ENCODE results near the gene ARID3B. TPM values are rescaled to one million over a fixed set of nuclear protein-coding genes. Genes with fewer than 3 reads are reported as not detected.

The ARID3B gene
- total RNA-seq, 4 donors from 2014 or later = 3.6 to 6.8 (median 6.7) TPM

GRCh38 chr15:74613089-74613952 is 72.3 kb downstream of the ARID3B start:
- Histone ChIP-seq H3K27ac (replicated peaks in 1 of 4) (peak overlapping the region in 3 of 4 donors; percentile 97 to 100 (median 98)), H3K9me3 (no peaks in the 10 kb centered on the region), H3K36me3 (peaks cover 0 to 5% (median 0%) of the 10 kb centered on the region in 4 donors), H3K27me3 (no peaks in the 10 kb centered on the region), H3K4me1 (peaks cover 31 to 41% (median 35%) of the 10 kb centered on the region in 4 donors), H3K4me3 (no peak overlapping the region)
- intact Hi-C loops (cut with DNase I) = loop anchor here (5.0 kb wide), 1 partner anchor 151 kb away; the partner anchor contains the start of gene UBL7
- no peak for DNase-seq (ENCODE audit: extremely low spot score)
- TF ChIP-seq POLR2A (IDR thresholded peaks at IDR 0.05; ENCODE audit: low read depth) = no peak
- no peak for TF ChIP-seq EP300 (IDR thresholded peaks at IDR 0.05)
- no peak for TF ChIP-seq CTCF (IDR thresholded peaks at IDR 0.05)
- WGBS = 82% methylated on average over 5 of the region's 6 CpGs

DNA sequence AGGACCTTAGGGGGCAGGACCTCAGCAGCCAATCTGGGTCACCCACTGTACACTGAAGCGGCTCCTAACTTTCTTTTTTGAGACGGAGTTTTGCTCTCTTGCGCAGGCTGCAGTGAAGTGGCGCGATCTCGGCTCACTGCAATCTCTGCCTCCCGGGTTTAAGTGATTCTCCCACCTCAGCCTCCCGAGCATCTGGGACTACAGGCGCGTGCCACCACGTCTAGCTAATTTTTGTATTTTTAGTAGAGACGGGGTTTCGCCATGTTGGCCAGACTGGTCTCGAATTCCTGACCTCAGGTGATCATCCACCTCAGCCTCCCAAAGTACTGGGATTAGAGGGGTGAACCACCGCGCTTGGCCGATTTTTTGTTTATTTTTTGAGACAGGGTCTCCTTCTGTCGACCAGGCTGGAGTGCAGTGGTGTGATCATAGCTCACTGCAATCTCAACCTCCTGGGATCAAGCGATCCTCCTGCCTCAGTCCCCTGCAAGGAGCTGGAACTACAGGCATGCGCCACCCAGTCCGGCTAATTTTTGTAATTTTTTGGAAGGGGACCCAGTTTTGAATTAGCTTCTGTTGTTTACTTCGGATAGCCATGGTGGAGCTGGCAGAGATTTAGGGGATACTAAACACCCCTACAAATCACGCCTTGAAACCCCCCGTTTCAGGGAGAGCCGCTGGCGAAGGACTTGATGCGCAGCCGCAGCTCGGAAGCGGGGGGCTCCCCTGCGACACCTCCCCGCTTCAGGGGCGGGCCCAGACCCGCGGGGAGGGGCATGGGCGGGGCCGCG is 73.1 kb downstream of the ARID3B start:
- H3K4me3 ChIP-seq = peak overlapping the region; percentile 97 to 100 (median 98)
- TF ChIP-seq EP300 (IDR thresholded peaks at IDR 0.05) (no peak), POLR2A (IDR thresholded peaks at IDR 0.05; ENCODE audit: low read depth) (no peak), CTCF (IDR thresholded peaks at IDR 0.05) (no peak), POLR2AphosphoS5 (IDR thresholded peaks at IDR 0.05) (no peak)
- H3K36me3 ChIP-seq = peaks cover 1 to 9% (median 7%) of the 10 kb centered on the region in 4 donors
- 36% methylated on average over 38 of the region's 38 CpGs for WGBS
- no peaks in the 10 kb centered on the region for H3K27me3 ChIP-seq
- intact Hi-C loops (cut with DNase I) = loop anchor here (2.0 to 5.0 kb wide), 2 partner anchors 73 to 152 kb away; partner anchors contain the start of genes ARID3B and UBL7
- no peak for DNase-seq (ENCODE audit: extremely low spot score)
- H3K9me3 ChIP-seq = no peaks in the 10 kb centered on the region
- peak overlapping the region; percentile 97 to 100 (median 99) for H3K27ac ChIP-seq (replicated peaks in 1 of 4)
- H3K4me1 ChIP-seq = peaks cover 40 to 49% (median 43%) of the 10 kb centered on the region in 4 donors

- Histone ChIP-seq H3K9me3 (no peaks in the 10 kb centered on the region), H3K27me3 (no peaks in the 10 kb centered on the region), H3K27ac (replicated peaks in 1 of 4) (peak overlapping the region; percentile 97 to 100 (median 99)), H3K4me1 (peaks cover 44 to 57% (median 46%) of the 10 kb centered on the region in 4 donors), H3K36me3 (peaks cover 9 to 17% (median 15%) of the 10 kb centered on the region in 4 donors), H3K4me3 (peak overlapping the region; percentile 97 to 100 (median 98))
- WGBS = 0% methylated on average over 39 of the region's 76 CpGs
- intact Hi-C loops (cut with DNase I) = loop anchor here (2.0 to 5.0 kb wide), 2 partner anchors 74 to 153 kb away; partner anchors contain the start of genes ARID3B and UBL7
- TF ChIP-seq POLR2AphosphoS5 (IDR thresholded peaks at IDR 0.05) = peak; percentile 68
- TF ChIP-seq EP300 (IDR thresholded peaks at IDR 0.05) = no peak
- DNase-seq (ENCODE audit: extremely low spot score) = no peak
Observed at GRCh38 chr15:74614744-74615507, 73.9 kb downstream of the ARID3B start.

DNA sequence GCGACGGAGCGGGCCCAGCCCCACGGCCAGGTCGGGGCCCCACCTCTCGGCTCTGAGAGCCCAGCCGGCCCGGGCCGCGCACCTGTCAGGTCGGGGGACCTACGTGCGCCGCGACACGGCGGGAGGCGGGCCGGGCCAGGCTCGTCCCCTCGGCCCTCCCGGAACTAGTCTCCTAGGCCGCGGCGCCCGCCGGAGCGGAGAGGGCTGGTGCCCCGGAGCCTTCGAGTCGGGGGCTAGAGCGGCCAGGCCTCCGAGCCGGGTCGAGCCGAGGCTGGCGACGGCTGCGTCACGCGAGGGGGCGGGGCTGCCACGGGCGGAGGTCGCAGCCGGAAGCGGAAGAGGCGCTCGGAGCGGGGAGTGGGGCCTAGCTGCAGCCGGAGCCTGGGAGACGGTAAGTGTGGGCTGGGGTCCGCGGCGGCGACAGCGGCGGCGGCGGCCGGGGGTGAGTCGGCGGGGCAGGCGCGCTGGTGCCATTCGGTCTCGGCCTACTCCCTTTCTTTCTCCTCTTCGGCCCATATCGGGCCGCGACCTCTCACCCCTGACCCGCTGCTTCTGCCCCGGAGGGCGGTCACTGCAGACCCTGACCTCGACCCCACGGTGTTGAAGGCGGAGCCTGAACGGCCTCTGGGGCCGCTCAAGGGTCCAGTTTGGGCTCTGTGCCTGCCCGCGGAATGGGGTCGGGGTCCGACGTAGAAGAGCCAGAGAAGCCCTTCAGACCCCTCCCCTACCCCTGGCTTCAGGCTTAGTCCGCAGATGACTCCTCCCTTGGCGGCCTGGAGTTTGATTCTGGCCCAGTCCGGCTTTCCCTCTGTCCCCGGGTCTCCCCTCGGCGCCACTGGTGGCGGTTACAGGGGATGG is 74.7 kb downstream of the ARID3B start, which contains the start of gene CLK3:
Gene CLK3, plus strand, starts transcription at position 329 of the 858 bp plus-strand sequence. CDS start 3,361 bp downstream, outside the sequence.
- Histone ChIP-seq H3K4me1 (peaks cover 45 to 62% (median 50%) of the 10 kb centered on the region in 4 donors), H3K9me3 (no peaks in the 10 kb centered on the region), H3K4me3 (peak within 1 kb of the TSS; percentile 97 to 100 (median 98)), H3K27ac (replicated peaks in 1 of 4) (peak within 1 kb of the TSS; percentile 97 to 100 (median 99)), H3K27me3 (no peaks in the 10 kb centered on the region), H3K36me3 (peaks cover 17 to 25% (median 23%) of the 10 kb centered on the region in 4 donors)
- intact Hi-C loops (cut with DNase I) = loop anchor here (2.0 kb wide), 1 partner anchor 75 kb away; the partner anchor contains the start of gene ARID3B
- TF ChIP-seq POLR2AphosphoS5 (IDR thresholded peaks at IDR 0.05) = peak; percentile 91 to 94
- TF ChIP-seq CTCF (IDR thresholded peaks at IDR 0.05) = peak in 1 of 3 experiments; percentile 25
- TF ChIP-seq EP300 (IDR thresholded peaks at IDR 0.05) = no peak
- TF ChIP-seq POLR2A (IDR thresholded peaks at IDR 0.05; ENCODE audit: low read depth) = peak; percentile 65
- 0% methylated on average over 9 of the region's 91 CpGs for WGBS
- DNase-seq (ENCODE audit: extremely low spot score) = peak; percentile 96
